HL-60/S4 treated with retinoic acid at 250 ng/mL for 4 days and 3 days (cell line): Measurements from ENCODE around the gene COL20A1.

ENCODE experiments used
- in situ Hi-C: fragments of 300-500 bp; cut with MboI; formaldehyde crosslinking; loops from 2 replicates; pipeline ENCODE4 v1.7.0; 2022; ENCODE audit warnings: low sequenced_read_pairs

The COL20A1 gene

DNA sequence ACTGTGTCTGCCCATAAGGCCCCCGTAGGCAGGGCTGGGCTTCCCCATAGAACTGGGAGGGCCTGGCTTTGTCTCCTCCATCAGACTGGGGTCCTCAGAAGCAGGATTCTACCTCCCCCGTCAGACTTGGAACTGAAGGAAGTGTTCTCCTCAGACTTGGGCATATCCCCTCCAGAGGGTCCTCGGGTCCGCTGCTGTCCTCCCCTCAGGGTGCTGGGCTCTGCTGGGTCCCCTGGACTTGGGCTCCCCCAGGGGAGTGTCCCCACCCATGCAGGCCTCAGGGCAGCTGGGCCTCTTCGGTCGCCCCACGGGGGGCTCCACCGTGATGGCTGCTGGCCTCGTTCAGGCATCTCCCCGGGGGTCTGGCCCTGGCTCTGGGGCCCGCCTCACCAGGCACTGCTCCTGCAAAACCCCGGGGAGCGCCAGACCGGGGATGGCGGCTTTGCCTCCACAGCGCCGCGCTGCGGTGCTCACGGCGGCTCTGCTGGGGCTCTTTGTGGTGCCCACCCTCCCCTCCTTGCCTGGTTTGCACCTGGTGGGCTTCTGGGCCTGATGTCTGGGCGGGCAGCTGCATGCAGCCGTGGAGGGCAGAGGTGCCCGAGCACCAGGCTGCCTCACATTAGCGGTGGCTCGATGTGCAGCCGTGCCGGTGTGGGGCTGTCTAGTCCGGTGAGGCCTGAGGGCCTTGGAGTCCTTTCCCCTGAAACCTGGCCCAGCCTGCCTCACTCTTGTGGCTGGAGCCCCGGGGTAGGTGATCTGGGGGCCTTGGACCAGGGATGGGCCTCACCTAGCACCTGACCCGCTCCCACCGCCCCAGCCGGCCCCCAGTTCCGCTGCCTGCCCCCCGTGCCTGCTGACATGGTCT lies 13.9 kb downstream of the COL20A1 start:
- in situ Hi-C loops: no loop called here

DNA sequence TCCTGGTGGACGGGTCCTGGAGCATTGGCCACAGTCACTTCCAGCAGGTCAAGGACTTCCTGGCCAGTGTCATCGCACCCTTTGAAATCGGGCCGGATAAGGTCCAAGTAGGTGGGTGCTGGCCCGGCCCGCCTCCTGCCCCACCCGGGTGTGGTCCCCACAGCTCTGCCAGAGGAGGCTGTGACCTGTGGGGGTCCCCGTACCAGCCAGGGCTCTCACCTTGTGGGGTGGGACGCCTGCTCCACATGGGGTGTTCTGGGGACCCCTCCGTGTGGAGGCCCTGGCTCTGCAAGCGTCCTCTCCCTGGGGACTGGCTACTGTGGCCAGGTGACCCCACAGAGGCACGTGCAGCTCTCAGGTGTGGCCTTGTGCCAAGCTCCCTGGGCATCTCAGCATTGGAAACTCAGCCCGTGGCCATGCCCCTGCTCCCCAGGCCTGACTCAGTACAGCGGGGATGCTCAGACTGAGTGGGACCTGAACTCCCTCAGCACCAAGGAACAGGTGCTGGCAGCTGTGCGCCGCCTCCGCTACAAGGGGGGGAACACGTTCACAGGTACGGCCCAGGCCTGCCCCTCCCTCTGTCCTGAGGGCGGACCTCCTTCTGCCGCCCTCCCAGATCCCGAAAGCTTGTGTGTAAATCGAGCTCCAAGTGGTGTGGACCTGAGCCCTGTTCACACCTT lies 14.7 kb downstream of the COL20A1 start:
- in situ Hi-C loops: no loop called here

- in situ Hi-C loops: no loop called here
Observed at GRCh38 chr20:63308218-63308911, 15.4 kb downstream of the COL20A1 start.

- in situ Hi-C loops: no loop called here
Observed at GRCh38 chr20:63309261-63310071, 16.5 kb downstream of the COL20A1 start.

DNA sequence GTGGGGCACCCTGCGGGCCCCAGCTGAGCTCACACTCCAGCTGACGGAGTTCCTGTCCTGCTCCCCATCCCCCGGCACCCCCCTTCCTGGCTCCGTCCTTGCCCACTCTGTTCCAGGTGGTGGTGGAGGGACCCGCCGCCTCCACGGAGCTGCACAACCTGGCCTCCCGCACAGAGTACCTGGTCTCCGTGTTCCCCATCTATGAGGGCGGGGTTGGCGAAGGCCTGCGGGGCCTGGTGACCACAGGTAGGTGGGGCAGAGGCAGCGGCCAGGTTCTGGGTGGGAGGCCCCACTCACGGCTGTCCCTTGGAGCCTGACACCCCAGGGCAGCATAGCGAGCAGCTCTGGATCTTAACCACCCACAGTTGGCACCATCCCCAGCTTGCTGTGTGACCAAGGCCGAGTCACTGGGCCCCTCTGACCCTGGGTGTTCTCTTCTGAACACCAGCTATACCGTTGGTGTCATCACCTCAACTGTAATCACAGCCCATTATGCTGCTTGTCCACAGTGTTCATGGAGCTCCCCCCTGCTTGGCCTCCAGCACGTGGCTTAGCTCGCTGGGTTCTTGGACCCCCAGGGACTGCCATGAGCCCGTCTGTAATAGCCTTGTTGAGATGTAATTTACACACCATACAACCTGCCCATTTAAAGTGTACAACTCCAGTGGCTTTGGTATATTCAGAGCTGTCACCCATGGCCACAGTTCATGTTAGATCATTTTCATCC lies 17.4 kb downstream of the COL20A1 start:
- in situ Hi-C loops: no loop called here

DNA sequence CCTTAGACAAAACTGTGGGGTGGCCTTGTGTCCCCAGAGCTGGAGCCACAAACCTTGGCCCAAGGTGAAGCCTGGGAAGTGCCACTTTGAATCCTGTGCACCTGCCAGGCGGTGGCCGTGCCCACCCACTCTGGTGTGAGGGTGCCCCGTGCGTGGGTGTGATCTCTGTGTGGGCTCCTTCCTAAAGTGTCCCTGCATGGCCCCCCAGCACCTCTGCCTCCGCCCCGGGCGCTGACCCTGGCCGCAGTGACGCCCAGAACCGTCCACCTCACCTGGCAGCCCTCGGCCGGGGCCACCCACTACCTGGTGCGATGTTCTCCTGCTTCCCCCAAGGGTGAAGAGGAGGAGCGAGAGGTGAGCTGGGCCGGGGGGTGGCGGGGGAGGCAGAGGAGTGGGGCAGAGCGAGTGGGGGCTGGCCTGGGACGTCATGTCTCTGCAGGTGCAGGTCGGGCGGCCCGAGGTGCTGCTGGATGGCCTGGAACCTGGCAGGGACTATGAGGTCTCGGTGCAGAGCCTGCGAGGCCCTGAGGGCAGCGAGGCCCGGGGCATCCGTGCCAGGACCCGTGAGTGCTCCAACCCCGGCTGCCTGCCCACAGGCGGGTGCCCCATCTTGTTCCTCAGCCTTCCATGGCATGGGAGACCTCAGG lies 18.3 kb downstream of the COL20A1 start:
- in situ Hi-C loops: no loop called here

DNA sequence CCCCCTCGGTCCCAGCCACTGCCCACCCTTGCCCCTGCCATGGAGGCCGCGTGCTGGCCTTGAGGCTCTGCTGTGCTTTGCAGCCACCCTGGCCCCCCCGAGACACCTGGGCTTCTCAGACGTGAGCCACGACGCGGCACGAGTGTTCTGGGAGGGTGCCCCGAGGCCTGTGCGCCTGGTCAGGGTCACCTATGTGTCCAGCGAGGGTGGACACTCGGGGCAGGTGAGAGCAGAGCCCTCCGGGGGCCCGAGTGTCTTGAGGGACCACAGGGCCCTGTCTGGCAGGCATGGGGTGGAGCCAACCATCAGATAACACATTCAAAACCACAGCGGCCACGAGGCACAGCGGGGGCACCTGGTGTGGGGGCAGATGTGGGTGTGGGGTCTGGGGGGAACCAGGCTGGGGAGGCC lies 18.9 kb downstream of the COL20A1 start:
- in situ Hi-C loops: no loop called here

DNA sequence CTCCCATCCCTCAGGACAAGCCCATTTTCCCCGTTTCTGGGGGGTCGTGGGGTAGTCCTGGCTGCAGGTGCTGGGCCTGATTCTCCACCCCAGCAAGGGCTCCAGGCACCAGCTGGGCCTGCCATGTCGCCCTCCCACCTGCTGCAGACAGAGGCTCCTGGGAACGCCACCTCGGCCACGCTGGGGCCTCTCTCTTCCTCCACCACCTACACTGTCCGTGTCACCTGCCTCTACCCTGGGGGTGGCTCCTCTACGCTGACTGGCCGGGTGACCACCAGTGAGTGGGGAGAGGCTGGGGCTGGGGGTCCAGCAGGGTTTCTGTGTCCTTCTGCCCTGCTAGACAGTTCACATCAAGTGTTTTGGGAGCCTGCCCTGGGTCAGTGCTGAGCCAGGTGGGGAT lies 19.3 kb downstream of the COL20A1 start:
- in situ Hi-C loops: no loop called here

- in situ Hi-C loops: no loop called here
Observed at GRCh38 chr20:63312690-63313348, 19.8 kb downstream of the COL20A1 start.

DNA sequence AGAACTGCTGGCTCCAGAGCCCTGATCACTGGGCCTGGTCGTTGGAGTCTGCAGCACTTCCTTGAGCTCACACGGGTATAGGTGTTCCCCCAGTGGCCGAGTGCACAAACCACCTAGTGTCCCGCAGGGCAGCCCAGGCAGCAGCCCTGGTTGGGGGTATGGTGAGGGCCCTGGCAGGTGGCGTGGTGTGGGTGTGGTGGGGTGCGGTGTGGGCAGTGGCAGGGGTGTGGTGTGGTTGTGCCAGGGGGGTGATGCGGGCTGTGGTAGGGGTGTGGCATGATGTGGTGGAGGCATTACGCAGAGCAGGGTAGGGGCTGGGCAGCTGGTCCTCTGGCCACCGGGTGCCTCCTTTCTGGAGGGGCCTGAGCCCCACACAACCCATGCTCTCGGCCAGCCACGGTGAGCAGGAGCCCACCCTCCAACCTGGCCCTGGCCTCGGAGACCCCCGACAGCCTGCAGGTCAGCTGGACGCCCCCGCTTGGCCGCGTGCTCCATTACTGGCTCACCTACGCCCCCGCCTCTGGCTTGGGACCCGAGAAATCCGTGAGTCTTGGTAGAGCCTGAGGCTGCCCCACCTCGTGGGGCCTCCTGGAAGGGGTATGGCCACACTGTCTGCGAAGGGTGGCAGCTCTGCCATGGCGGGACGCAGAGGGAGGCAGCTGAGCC lies 20.5 kb downstream of the COL20A1 start:
- in situ Hi-C loops: no loop called here

DNA sequence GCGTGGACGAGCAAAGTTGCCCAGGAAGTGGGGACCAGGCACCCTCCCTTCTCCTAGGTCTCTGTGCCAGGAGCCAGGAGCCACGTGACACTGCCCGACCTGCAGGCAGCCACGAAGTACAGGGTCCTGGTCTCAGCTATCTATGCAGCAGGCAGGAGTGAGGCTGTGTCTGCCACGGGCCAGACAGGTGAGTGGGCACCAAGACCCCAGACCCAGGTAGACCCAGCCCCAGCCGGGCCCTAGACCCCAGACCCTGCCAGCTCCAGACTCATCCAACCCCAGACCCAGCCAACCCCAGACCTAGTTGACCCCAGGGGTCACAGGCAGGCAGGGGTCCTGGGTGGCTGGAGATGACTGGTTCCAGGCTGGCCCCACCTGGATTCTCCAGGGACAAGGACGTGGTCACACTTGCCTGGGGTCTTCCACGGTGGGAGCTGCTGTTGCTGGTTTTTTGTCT lies 21.1 kb downstream of the COL20A1 start:
- in situ Hi-C loops: no loop called here

DNA sequence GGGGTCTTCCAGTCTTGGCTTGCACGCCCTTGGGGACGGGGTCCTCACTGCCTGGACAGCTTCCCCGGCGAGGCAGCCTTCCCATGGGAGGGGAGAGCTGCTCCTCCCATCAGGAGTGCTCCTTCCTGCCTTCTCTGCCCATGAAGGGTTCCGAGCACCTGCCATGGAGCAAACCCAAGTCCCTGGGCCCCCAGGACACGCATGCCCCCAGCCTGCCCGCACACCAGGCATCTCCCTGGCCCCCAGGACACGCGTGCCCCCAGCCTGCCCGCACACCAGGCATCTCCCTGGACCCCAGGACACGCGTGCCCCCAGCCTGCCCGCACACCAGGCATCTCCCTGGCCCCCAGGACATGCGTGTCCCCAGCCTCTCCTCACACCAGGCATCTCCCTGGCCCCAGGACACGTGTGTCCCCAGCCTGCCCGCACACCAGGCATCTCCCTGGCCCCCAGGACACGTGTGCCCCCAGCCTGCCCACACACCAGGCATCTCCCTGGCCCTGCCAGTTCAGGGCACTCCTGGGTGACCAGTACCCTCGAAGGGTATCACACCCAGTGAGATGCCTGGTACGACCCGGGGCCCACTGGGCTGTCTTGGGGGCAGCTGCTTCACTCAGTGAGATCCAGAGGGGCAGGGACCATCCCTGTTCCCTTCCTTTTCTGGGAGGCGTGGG lies 21.7 kb downstream of the COL20A1 start:
- in situ Hi-C loops: no loop called here

DNA sequence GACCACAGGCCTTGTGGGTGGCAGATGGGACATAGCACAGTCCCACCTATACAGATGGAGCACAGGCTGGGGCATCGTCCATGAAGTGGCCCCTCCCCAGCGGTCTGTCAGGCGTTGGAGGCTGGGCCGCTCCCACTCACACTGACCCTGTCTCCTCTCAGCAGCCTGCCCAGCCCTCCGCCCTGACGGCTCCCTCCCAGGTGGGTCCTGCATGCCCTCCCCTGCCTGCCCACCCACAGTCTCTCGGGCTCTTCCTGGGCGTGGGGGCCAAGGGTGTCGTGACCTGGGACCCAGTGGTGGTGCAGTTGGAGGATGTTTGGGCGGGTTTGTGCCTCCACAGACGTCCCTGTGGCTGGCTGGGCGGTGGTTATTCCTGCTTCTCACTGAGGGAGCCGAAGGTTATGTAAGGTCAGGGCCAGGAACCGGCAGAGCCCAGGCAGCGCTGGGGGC lies 22.3 kb downstream of the COL20A1 start:
- in situ Hi-C loops: no loop called here

- in situ Hi-C loops: no loop called here
Observed at GRCh38 chr20:63315731-63316491, 22.9 kb downstream of the COL20A1 start.

- in situ Hi-C loops: no loop called here
Observed at GRCh38 chr20:63316502-63316921, 23.5 kb downstream of the COL20A1 start.

- in situ Hi-C loops: no loop called here
Observed at GRCh38 chr20:63317061-63317460, 24.1 kb downstream of the COL20A1 start.

- in situ Hi-C loops: no loop called here
Observed at GRCh38 chr20:63317601-63318291, 24.8 kb downstream of the COL20A1 start.
